HG03378 (cell line): ENCODE data around the gene SSR4.

Experiments used
- ATAC-seq: cut with Tn5 transposase; IDR thresholded peaks from one replicate; pipeline ENCODE4 v1.9.1; 2021; ENCODE audit warnings: mild to moderate bottlenecking, moderate library complexity; ENCODE audit not compliant: unreplicated experiment

SSR4 gene

GRCh38 chrX:153769158-153769864 is 25.2 kb upstream of the SSR4 start:
- ATAC-seq = no peak

GRCh38 chrX:153769865-153770600 is 24.4 kb upstream of the SSR4 start:
- ATAC-seq = no peak

- ATAC-seq = no peak
Measured at GRCh38 chrX:153770601-153771414, 23.7 kb upstream of the SSR4 start.

GRCh38 chrX:153771415-153772315 is 22.8 kb upstream of the SSR4 start:
- no peak for ATAC-seq

GRCh38 chrX:153772316-153773217 is 21.9 kb upstream of the SSR4 start:
- no peak for ATAC-seq

- no peak for ATAC-seq
Measured at GRCh38 chrX:153773218-153773611, 21.3 kb upstream of the SSR4 start.

GRCh38 chrX:153773741-153774575 is 20.5 kb upstream of the SSR4 start:
- no peak for ATAC-seq

GRCh38 chrX:153774576-153775292 is 19.7 kb upstream of the SSR4 start:
- ATAC-seq = no peak

GRCh38 chrX:153775293-153776119 is 19.0 kb upstream of the SSR4 start:
- ATAC-seq = no peak

GRCh38 chrX:153776120-153776599 is 18.3 kb upstream of the SSR4 start:
- no peak for ATAC-seq

GRCh38 chrX:153776611-153777045 is 17.8 kb upstream of the SSR4 start:
- ATAC-seq = no peak

- no peak for ATAC-seq
Measured at GRCh38 chrX:153777261-153778090, 17.0 kb upstream of the SSR4 start.

GRCh38 chrX:153778181-153778580 is 16.3 kb upstream of the SSR4 start:
- ATAC-seq = no peak

GRCh38 chrX:153778684-153779101 is 15.8 kb upstream of the SSR4 start:
- ATAC-seq = no peak

- ATAC-seq = no peak
Measured at GRCh38 chrX:153779891-153780677, 14.4 kb upstream of the SSR4 start.
